Activated CD8-positive, alpha-beta T cell treated with anti-CD3 and anti-CD28 coated beads, Interleukin-2, amount 10 ng/mL, durations not matched to agents 7 days and 5 days (primary cell): ENCODE results near the gene SOX21. TPM values are rescaled to one million over a fixed set of nuclear protein-coding genes. Genes with fewer than 3 reads are reported as not detected.
A peak's percentile ranks its signal among the peaks of the same experiment; 100 is the strongest.

Experiments
- ATAC-seq: fragments of 150-1000 bp; cut with Tn5 transposase; one replicate; pipeline ENCODE4 v1.10.0; 2021; ENCODE audit warnings: moderate library complexity
- CTCF ChIA-PET: fragments of 350-600 bp; sonication (Branson Sonifier 250); formaldehyde crosslinking; loops from one replicate; lab custom pipeline; 2021; ENCODE audit warnings: antibody characterized with exemption; lab: Charles Lee
- POLR2A ChIA-PET: fragments of 350-600 bp; sonication (Branson Sonifier 250); formaldehyde crosslinking; loops from one replicate; lab custom pipeline; 2021; ENCODE audit warnings: antibody characterized with exemption; lab: Charles Lee
- DNase-seq: peaks from one replicate; pipeline ENCODE4 v3.0.0-alpha.2; 2020
- H3K27ac Mint-ChIP-seq: one replicate; pipeline ENCODE4 v1.8.0; 2021; ENCODE audit warnings: mild to moderate bottlenecking, mixed read lengths
- H3K27me3 Mint-ChIP-seq: one replicate; pipeline ENCODE4 v1.8.0; 2021; ENCODE audit warnings: low read depth, mixed read lengths
- H3K36me3 Mint-ChIP-seq: one replicate; pipeline ENCODE4 v1.8.0; 2021; ENCODE audit warnings: low read depth, mixed read lengths
- H3K4me1 Mint-ChIP-seq: one replicate; pipeline ENCODE4 v1.8.0; 2021; ENCODE audit warnings: low read depth, mixed read lengths
- H3K4me3 Mint-ChIP-seq: one replicate; pipeline ENCODE4 v1.8.0; 2021; ENCODE audit warnings: mild to moderate bottlenecking, mixed read lengths
- H3K9me3 Mint-ChIP-seq: one replicate; pipeline ENCODE4 v1.8.0; 2022; ENCODE audit warnings: mixed read lengths; ENCODE audit not compliant: insufficient read depth
- total RNA-seq, 2 experiments: library from RNA; stranded (reverse); gene quantifications; one replicate each; pipeline ENCODE4 v1.2.3, GENCODE V29; 2021

SOX21 gene
- total RNA-seq, 2 experiments from 2014 or later, result not detected

GRCh38 chr13:94696171-94696570 is 16.2 kb downstream of the SOX21 start:
- Mint-ChIP-seq H3K4me3 (no peak overlapping the region), H3K27me3 (peaks cover 39% of the 10 kb centered on the region), H3K4me1 (no peaks in the 10 kb centered on the region), H3K27ac (no peak overlapping the region), H3K36me3 (no peaks in the 10 kb centered on the region), H3K9me3 (no peaks in the 10 kb centered on the region)
- DNase-seq (no peak), ATAC-seq (no peak)
- CTCF ChIA-PET, result interaction anchor here (0.6 kb wide), 1 partner anchor 14 kb away, joined by 3 read pairs; no protein-coding TSS in a partner anchor
- POLR2A ChIA-PET, result no interaction called here

DNA sequence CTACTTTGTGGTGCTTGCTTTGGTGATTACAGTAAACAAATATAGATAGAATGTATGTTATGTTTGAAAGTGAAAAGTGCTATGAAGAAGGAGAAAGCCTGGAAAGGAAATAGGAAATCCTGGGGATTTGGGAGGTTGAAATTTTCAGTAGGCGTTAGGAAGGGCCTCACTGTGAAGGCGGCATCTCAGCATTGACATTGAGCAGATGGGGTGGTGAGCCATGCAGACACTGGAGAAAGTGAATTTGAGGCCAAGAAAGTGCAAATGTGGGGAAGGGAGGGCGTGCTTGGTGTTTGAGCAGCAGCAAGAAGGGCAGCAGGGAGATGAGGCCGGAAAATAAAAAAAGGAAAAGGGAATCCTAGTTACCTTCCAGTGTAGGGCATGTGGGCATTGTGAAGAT is 20.3 kb downstream of the SOX21 start:
- Mint-ChIP-seq H3K9me3 (no peaks in the 10 kb centered on the region), H3K27ac (no peak overlapping the region), H3K4me3 (no peak overlapping the region), H3K4me1 (no peaks in the 10 kb centered on the region), H3K36me3 (no peaks in the 10 kb centered on the region), H3K27me3 (peaks cover 20% of the 10 kb centered on the region)
- ATAC-seq (no peak), DNase-seq (no peak)
- ChIA-PET CTCF (no interaction called here), POLR2A (no interaction called here)

DNA sequence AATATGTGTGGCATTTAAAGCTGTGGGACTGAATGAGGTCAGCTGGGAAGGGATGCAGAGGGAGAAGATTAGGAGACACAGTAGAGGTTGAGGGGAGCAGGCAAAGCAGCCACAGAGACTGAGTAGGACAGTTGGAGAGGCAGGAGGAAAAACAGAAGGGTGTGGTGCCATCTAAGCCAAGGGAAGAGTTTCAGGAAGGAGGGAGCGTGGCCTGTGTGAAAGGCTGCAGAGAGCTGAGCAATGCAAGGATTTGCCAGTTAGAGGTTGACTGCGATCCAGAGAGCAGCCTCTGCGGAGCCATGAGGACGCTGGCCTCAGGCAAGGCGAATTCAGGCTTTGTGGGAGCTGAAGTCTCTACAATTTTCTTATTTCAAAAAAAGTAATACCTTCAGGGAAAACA is 28.9 kb downstream of the SOX21 start:
- ChIA-PET POLR2A (no interaction called here), CTCF (no interaction called here)
- H3K4me3 Mint-ChIP-seq, result no peak overlapping the region
- H3K36me3 Mint-ChIP-seq, result no peaks in the 10 kb centered on the region
- H3K9me3 Mint-ChIP-seq, result no peaks in the 10 kb centered on the region
- DNase-seq (no peak), ATAC-seq (no peak)
- no peaks in the 10 kb centered on the region for H3K4me1 Mint-ChIP-seq
- peaks cover 19% of the 10 kb centered on the region for H3K27me3 Mint-ChIP-seq
- no peak overlapping the region for H3K27ac Mint-ChIP-seq

DNA sequence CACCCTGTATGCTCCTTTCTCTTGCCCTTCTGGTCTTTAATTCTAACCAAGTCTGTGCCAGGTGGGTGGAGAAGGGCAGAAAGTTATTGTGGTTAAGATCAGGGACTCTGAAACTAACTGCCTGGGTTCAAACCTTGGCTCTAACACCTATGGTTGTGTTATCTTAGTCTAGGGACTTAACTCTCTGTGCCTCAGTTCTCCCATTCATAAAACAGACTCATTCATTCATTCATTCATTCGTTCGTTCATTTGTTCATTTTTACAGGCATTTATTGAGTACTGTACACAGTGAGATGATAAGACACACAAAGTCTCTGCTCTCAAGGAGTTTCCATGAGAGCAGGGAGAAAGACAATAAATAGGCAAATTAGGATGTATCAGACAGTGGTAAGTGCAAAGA is 30.1 kb downstream of the SOX21 start:
- H3K27ac Mint-ChIP-seq, result no peak overlapping the region
- POLR2A ChIA-PET, result no interaction called here
- CTCF ChIA-PET, result no interaction called here
- H3K27me3 Mint-ChIP-seq, result peaks cover 21% of the 10 kb centered on the region
- no peak overlapping the region for H3K4me3 Mint-ChIP-seq
- no peaks in the 10 kb centered on the region for H3K4me1 Mint-ChIP-seq
- DNase-seq (no peak), ATAC-seq (no peak)
- no peaks in the 10 kb centered on the region for H3K9me3 Mint-ChIP-seq
- no peaks in the 10 kb centered on the region for H3K36me3 Mint-ChIP-seq

GRCh38 chr13:94679614-94680013 is 32.7 kb downstream of the SOX21 start:
- Mint-ChIP-seq H3K9me3 (no peaks in the 10 kb centered on the region), H3K27me3 (peaks cover 32% of the 10 kb centered on the region), H3K27ac (no peak overlapping the region), H3K4me1 (no peaks in the 10 kb centered on the region), H3K36me3 (no peaks in the 10 kb centered on the region), H3K4me3 (no peak overlapping the region)
- DNase-seq (no peak), ATAC-seq (no peak)
- ChIA-PET POLR2A (no interaction called here), CTCF (interaction anchor here (1.7 kb wide), 1 partner anchor 18 kb away, joined by 5 read pairs; no protein-coding TSS in a partner anchor)

DNA sequence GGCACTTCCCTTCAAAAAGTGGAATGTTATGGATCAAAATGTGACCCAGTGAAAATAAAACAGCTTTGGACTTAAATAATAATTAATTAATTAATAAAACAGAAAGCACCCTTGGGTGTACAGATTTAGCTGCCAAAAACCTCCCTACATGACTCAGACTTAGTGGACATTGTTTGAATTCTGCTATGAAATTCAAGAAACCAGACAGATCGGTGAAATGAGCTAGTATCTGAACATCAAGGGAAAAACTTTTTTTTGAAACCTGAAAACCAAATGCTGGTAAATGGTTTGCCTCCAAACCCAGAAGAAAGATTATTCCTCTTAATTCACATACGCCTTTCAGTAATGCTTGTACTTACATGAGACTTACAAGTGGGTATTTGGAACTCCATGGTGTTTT is 33.5 kb downstream of the SOX21 start:
- ATAC-seq, result no peak
- no peaks in the 10 kb centered on the region for H3K9me3 Mint-ChIP-seq
- ChIA-PET POLR2A (no interaction called here), CTCF (interaction anchor here (1.7 kb wide), 1 partner anchor 18 kb away, joined by 5 read pairs; no protein-coding TSS in a partner anchor)
- no peak overlapping the region for H3K4me3 Mint-ChIP-seq
- H3K27ac Mint-ChIP-seq, result no peak overlapping the region
- H3K36me3 Mint-ChIP-seq, result no peaks in the 10 kb centered on the region
- no peak for DNase-seq
- peaks cover 32% of the 10 kb centered on the region for H3K27me3 Mint-ChIP-seq
- H3K4me1 Mint-ChIP-seq, result no peaks in the 10 kb centered on the region

DNA sequence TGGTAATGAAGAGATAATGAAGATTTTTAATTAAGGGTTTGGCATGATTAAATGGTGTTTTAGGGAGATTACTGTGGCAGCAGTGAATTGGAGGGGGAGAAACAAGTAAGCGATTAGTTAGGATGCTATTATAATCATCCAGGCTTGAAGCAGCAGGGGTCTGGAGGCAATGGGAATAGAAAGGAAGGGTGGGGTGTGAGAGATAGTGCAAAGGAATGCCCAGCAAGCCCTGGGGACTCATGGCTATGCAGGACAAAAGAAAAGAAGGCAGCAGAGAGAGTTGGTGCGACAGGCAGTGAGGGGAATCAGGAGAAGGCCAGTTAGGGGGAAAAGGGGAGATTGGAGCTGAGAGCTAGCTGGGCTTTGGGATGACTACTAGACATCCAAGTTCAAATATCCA is 34.5 kb downstream of the SOX21 start:
- H3K36me3 Mint-ChIP-seq, result no peaks in the 10 kb centered on the region

DNA sequence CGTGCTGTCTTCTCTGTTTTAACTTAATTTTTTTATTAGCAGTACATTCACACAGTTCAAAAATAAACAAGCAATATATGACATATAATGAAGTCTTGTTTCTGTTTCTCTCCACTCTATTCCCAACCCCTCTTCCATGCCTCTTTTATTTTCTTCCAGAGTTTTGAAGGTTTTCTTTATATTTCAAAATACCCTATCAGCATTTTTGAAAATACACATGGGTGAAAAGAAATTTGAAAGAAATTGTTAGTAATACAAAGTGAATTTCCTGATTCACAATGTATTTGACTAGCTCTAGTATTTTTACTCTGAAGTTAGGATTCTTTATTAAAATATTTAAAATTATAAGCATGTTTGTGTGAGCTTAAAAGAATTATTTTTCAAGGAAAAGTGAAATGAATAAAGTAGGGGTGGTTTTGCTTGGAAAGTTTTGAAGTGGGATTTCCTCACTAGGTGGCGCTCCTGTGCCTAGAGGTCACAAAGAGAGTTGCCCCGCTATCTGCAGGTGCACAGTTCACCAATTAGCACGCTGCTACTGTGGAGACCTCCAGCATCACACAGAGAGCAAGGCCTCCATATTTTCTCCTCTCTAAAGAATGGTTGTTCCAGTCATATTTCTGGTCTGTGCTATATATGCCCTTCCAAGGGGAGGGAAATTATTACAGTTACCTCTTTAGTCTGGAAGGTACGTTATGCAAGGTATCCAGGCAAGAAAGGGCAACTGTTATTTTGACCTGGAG is 37.6 kb downstream of the SOX21 start:
- ATAC-seq, result peak; percentile 58
- Mint-ChIP-seq H3K9me3 (no peaks in the 10 kb centered on the region), H3K4me1 (no peaks in the 10 kb centered on the region), H3K27ac (no peak overlapping the region), H3K27me3 (peaks cover 23% of the 10 kb centered on the region), H3K36me3 (no peaks in the 10 kb centered on the region), H3K4me3 (no peak overlapping the region)
- ChIA-PET CTCF (interaction anchor here (0.6 to 3.9 kb wide), 17 partner anchors 9 to 729 kb away, joined by 3 to 15 read pairs (median 4); no protein-coding TSS in a partner anchor), POLR2A (no interaction called here)
- DNase-seq, result peak; percentile 67

More for the DNA sequence above, 34.5 kb downstream of the SOX21 start:
- Mint-ChIP-seq H3K4me1 (no peaks in the 10 kb centered on the region), H3K27me3 (peaks cover 25% of the 10 kb centered on the region), H3K27ac (no peak overlapping the region), H3K9me3 (no peaks in the 10 kb centered on the region), H3K4me3 (no peak overlapping the region)
- CTCF ChIA-PET, result no interaction called here
- ATAC-seq (no peak), DNase-seq (no peak)
- POLR2A ChIA-PET, result no interaction called here

GRCh38 chr13:94673851-94674250 is 38.5 kb downstream of the SOX21 start:
- Mint-ChIP-seq H3K4me1 (no peaks in the 10 kb centered on the region), H3K4me3 (no peak overlapping the region), H3K36me3 (no peaks in the 10 kb centered on the region), H3K27me3 (peaks cover 20% of the 10 kb centered on the region), H3K27ac (no peak overlapping the region), H3K9me3 (no peaks in the 10 kb centered on the region)
- CTCF ChIA-PET, result interaction anchor here (0.8 to 3.9 kb wide), 8 partner anchors 8 to 730 kb away, joined by 3 to 15 read pairs (median 4); no protein-coding TSS in a partner anchor
- POLR2A ChIA-PET, result no interaction called here
- DNase-seq (no peak), ATAC-seq (no peak)

- Mint-ChIP-seq H3K4me1 (no peaks in the 10 kb centered on the region), H3K27ac (no peak overlapping the region), H3K9me3 (no peaks in the 10 kb centered on the region), H3K27me3 (peaks cover 13% of the 10 kb centered on the region), H3K4me3 (no peak overlapping the region), H3K36me3 (no peaks in the 10 kb centered on the region)
- no peak for DNase-seq
- no peak for ATAC-seq
- CTCF ChIA-PET, result interaction anchor here (1.0 to 3.9 kb wide), 4 partner anchors 55 to 732 kb away, joined by 3 to 14 read pairs (median 4); no protein-coding TSS in a partner anchor
- POLR2A ChIA-PET, result no interaction called here
Measured at GRCh38 chr13:94672400-94672799, 39.9 kb downstream of the SOX21 start.

DNA sequence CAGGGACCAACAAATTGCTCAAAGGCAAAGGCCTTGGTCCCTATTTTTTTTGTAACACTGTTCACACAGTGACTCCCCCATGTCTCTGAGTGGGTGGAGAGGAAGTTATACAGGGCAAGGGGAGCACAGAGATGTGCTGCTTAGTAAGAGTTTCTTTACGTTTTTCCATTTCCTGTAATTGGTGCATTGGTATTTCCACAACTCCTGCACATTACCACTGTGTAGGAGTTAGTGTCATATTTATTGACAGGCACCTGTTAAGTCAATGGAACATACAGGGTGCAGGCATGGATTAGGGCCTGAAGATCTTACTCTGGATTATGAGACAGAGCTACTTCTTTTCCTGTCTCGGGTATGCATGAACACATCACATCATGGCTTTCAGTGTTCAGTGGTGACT is 45.2 kb downstream of the SOX21 start:
- Mint-ChIP-seq H3K27me3 (peaks cover 13% of the 10 kb centered on the region), H3K27ac (no peak overlapping the region), H3K36me3 (no peaks in the 10 kb centered on the region), H3K9me3 (no peaks in the 10 kb centered on the region), H3K4me3 (no peak overlapping the region), H3K4me1 (no peaks in the 10 kb centered on the region)
- DNase-seq, result no peak
- ATAC-seq, result no peak
- POLR2A ChIA-PET, result no interaction called here
- CTCF ChIA-PET, result interaction anchor here (0.8 to 1.6 kb wide), 3 partner anchors 8 to 522 kb away, joined by 3 to 4 read pairs (median 3); no protein-coding TSS in a partner anchor

- CTCF ChIA-PET, result interaction anchor here (1.4 kb wide), 1 partner anchor 9 kb away, joined by 7 read pairs; no protein-coding TSS in a partner anchor
- no peaks in the 10 kb centered on the region for H3K36me3 Mint-ChIP-seq
- no peak for ATAC-seq
- H3K4me1 Mint-ChIP-seq, result no peaks in the 10 kb centered on the region
- no peaks in the 10 kb centered on the region for H3K9me3 Mint-ChIP-seq
- H3K4me3 Mint-ChIP-seq, result no peak overlapping the region
- DNase-seq, result no peak
- peaks cover 20% of the 10 kb centered on the region for H3K27me3 Mint-ChIP-seq
- H3K27ac Mint-ChIP-seq, result no peak overlapping the region
- POLR2A ChIA-PET, result no interaction called here
Measured at GRCh38 chr13:94666065-94666464, 46.3 kb downstream of the SOX21 start.
